IMR-90 (cell line): ENCODE results near the gene MAGI2.

Experiments used
- CEBPB ChIP-seq: IDR thresholded peaks from 2 replicates; pipeline ENCODE4 v1.6.1; 2012; ENCODE audit warnings: low read depth, low read length, improper control_type of control experiment
- MXI1 ChIP-seq: IDR thresholded peaks from 2 replicates; pipeline ENCODE4 v1.6.1; 2012; ENCODE audit warnings: low read depth, mild to moderate bottlenecking, low read length, moderate library complexity, borderline replicate concordance
- POLR2A ChIP-seq: IDR thresholded peaks from 2 replicates; pipeline ENCODE4 v1.6.1; 2012; ENCODE audit warnings: mild to moderate bottlenecking, low read depth, low read length
- SMC3 ChIP-seq: fragments of 150-350 bp; IDR thresholded peaks from 2 replicates; pipeline ENCODE4 v1.6.1; 2016; ENCODE audit warnings: low read depth, mild to moderate bottlenecking, antibody characterized with exemption, low read length, moderate library complexity
- TF ChIP-seq, protein P1 (sequence below): conservative IDR thresholded peaks from 2 replicates; pipeline ENCODE4 v1.5.1; 2012; ENCODE audit warnings: mild to moderate bottlenecking, low read depth, low read length, improper control_type of control experiment

- TF ChIP-seq MXI1 (no peak), POLR2A (no peak), SMC3 (no peak), CEBPB (no peak)
- TF ChIP-seq, protein P1, sequence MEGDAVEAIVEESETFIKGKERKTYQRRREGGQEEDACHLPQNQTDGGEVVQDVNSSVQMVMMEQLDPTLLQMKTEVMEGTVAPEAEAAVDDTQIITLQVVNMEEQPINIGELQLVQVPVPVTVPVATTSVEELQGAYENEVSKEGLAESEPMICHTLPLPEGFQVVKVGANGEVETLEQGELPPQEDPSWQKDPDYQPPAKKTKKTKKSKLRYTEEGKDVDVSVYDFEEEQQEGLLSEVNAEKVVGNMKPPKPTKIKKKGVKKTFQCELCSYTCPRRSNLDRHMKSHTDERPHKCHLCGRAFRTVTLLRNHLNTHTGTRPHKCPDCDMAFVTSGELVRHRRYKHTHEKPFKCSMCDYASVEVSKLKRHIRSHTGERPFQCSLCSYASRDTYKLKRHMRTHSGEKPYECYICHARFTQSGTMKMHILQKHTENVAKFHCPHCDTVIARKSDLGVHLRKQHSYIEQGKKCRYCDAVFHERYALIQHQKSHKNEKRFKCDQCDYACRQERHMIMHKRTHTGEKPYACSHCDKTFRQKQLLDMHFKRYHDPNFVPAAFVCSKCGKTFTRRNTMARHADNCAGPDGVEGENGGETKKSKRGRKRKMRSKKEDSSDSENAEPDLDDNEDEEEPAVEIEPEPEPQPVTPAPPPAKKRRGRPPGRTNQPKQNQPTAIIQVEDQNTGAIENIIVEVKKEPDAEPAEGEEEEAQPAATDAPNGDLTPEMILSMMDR: no peak
These were observed 151.2 kb downstream of the MAGI2 start for GRCh38 chr7:79302293-79302692.
